ENCODE data around the gene DGKH. TPM values are rescaled to one million over a fixed set of nuclear protein-coding genes. Genes with fewer than 3 reads are reported as not detected.

DGKH gene
- total RNA-seq, 1 donor from 2014 or later = 14.5 TPM

- Mint-ChIP-seq H3K4me1 (ENCODE audit: unreplicated experiment) (no peaks in the 10 kb centered on the region), H3K27me3 (ENCODE audit: unreplicated experiment) (no peaks in the 10 kb centered on the region), H3K36me3 (ENCODE audit: unreplicated experiment) (peaks cover 42% of the 10 kb centered on the region), H3K4me3 (ENCODE audit: unreplicated experiment) (no peak overlapping the region), H3K9me3 (ENCODE audit: unreplicated experiment) (no peaks in the 10 kb centered on the region), H3K27ac (ENCODE audit: unreplicated experiment) (no peak overlapping the region)
- TF ChIP-seq CTCF (IDR thresholded peaks at IDR 0.05) = no peak
- no peak for DNase-seq (ENCODE audit: extremely low spot score, unreplicated experiment)
Observed at GRCh38 chr13:42164557-42165125, 116.2 kb downstream of the DGKH start.

GRCh38 chr13:42168496-42168895 is 120.0 kb downstream of the DGKH start:
- H3K36me3 Mint-ChIP-seq (ENCODE audit: unreplicated experiment) = peaks cover 25% of the 10 kb centered on the region
- H3K4me3 Mint-ChIP-seq (ENCODE audit: unreplicated experiment) = no peak overlapping the region
- H3K27ac Mint-ChIP-seq (ENCODE audit: unreplicated experiment) = no peak overlapping the region
- DNase-seq (ENCODE audit: extremely low spot score, unreplicated experiment) = no peak
- H3K9me3 Mint-ChIP-seq (ENCODE audit: unreplicated experiment) = no peaks in the 10 kb centered on the region
- no peaks in the 10 kb centered on the region for H3K27me3 Mint-ChIP-seq (ENCODE audit: unreplicated experiment)
- H3K4me1 Mint-ChIP-seq (ENCODE audit: unreplicated experiment) = no peaks in the 10 kb centered on the region
- TF ChIP-seq CTCF (IDR thresholded peaks at IDR 0.05) = no peak

- H3K36me3 Mint-ChIP-seq (ENCODE audit: unreplicated experiment) = peaks cover 37% of the 10 kb centered on the region
- no peak for DNase-seq (ENCODE audit: extremely low spot score, unreplicated experiment)
- H3K4me1 Mint-ChIP-seq (ENCODE audit: unreplicated experiment) = no peaks in the 10 kb centered on the region
- H3K27ac Mint-ChIP-seq (ENCODE audit: unreplicated experiment) = no peak overlapping the region
- no peaks in the 10 kb centered on the region for H3K9me3 Mint-ChIP-seq (ENCODE audit: unreplicated experiment)
- no peak overlapping the region for H3K4me3 Mint-ChIP-seq (ENCODE audit: unreplicated experiment)
- TF ChIP-seq CTCF (IDR thresholded peaks at IDR 0.05) = no peak
- H3K27me3 Mint-ChIP-seq (ENCODE audit: unreplicated experiment) = no peaks in the 10 kb centered on the region
Observed at GRCh38 chr13:42170029-42170428, 121.6 kb downstream of the DGKH start.

- no peaks in the 10 kb centered on the region for H3K4me1 Mint-ChIP-seq (ENCODE audit: unreplicated experiment)
- H3K9me3 Mint-ChIP-seq (ENCODE audit: unreplicated experiment) = no peaks in the 10 kb centered on the region
- H3K27ac Mint-ChIP-seq (ENCODE audit: unreplicated experiment) = peak overlapping the region; percentile 13
- H3K36me3 Mint-ChIP-seq (ENCODE audit: unreplicated experiment) = peaks cover 32% of the 10 kb centered on the region
- no peaks in the 10 kb centered on the region for H3K27me3 Mint-ChIP-seq (ENCODE audit: unreplicated experiment)
- no peak overlapping the region for H3K4me3 Mint-ChIP-seq (ENCODE audit: unreplicated experiment)
- no peak for TF ChIP-seq CTCF (IDR thresholded peaks at IDR 0.05)
- DNase-seq (ENCODE audit: extremely low spot score, unreplicated experiment) = no peak
Observed at GRCh38 chr13:42173789-42174343, 125.4 kb downstream of the DGKH start.

GRCh38 chr13:42174344-42175162 is 126.1 kb downstream of the DGKH start:
- H3K4me1 Mint-ChIP-seq (ENCODE audit: unreplicated experiment) = no peaks in the 10 kb centered on the region
- no peaks in the 10 kb centered on the region for H3K9me3 Mint-ChIP-seq (ENCODE audit: unreplicated experiment)
- peak overlapping the region; percentile 13 for H3K27ac Mint-ChIP-seq (ENCODE audit: unreplicated experiment)
- H3K4me3 Mint-ChIP-seq (ENCODE audit: unreplicated experiment) = no peak overlapping the region
- no peaks in the 10 kb centered on the region for H3K27me3 Mint-ChIP-seq (ENCODE audit: unreplicated experiment)
- H3K36me3 Mint-ChIP-seq (ENCODE audit: unreplicated experiment) = peaks cover 27% of the 10 kb centered on the region
- DNase-seq (ENCODE audit: extremely low spot score, unreplicated experiment) = no peak
- TF ChIP-seq CTCF (IDR thresholded peaks at IDR 0.05) = no peak
